TTC549 (cell line): ENCODE measurements around the gene ZNF669.
A peak's percentile ranks its signal among the peaks of the same experiment; 100 is the strongest.

Source experiments
- FAIRE-seq: peaks from 2 replicates; lab custom pipeline; 2012; peaks lifted over from hg19 to GRCh38; lab: Jason Lieb, UNC

Gene ZNF669

DNA sequence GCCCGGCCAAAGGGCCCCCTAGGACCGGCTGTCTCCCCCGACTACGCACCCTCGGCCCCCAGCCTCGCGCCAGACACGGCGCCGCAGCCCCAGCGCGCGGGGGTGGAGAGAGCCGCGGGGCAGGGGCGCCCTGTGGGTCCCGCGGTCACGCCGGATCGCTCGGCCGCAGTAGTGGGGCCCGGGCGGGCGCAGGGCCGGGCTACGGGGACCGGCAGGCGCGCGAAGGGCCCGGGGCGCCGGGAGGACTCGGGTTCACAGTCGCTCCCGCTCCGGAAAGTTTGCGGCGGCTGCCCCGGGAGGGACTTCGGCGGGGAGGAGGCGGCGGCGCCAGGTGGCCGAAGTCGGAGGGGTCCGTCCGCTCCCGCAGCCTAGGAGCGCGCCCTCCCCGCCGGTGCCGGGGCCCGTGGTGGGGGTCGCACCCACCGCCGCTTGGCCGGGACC is 7.1 kb upstream of the ZNF669 start:
- FAIRE-seq: no peak

DNA sequence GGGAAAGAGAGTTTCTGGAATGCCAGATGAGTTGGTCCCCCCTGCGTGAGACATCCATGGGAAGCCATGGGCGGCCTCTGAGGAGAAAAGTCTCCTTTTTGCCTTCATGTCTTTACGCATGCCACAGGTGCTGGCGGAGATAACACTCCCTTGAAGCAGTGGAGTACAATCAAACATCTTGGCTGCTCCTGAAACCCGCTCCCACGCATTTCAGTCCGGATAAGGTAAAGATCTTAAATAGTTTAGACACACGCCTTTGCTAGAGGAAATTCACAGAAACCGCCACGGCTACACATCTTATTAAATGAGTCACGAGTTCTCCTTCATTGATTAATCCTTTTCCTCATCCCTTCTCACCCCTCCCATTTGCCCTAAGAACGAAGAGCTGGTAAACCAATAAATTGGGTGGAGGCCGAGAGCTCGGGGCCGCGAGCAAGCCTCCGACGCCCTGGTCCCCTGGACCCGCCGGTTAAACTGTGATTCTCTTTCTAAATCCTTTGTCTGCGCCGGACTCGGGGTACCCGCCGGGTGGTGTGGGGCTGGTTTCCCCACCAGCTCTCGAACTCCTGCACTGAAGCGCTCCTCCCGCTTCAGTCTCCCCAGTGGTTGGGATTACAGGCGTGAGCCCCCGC is 6.6 kb upstream of the ZNF669 start:
- no peak for FAIRE-seq

DNA sequence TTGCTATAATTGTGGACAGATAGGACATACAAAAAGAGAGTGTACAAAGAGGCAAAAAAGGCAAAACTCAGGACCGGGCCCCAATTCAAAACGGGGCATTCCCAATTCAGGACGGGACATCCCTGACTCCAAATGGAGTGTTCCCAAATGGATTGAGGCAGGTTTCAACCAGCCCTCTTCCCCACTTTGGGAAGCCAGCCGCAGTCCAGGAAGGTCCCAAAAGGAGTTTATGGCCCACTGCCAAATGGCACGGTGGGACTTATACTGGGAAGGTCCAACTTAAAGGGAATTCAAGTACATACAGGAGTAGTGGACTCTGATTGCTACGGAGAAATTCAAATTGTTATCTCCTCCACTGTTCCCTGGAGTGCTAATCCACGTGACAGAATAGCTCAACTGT is 3.5 kb upstream of the ZNF669 start:
- FAIRE-seq: no peak

DNA sequence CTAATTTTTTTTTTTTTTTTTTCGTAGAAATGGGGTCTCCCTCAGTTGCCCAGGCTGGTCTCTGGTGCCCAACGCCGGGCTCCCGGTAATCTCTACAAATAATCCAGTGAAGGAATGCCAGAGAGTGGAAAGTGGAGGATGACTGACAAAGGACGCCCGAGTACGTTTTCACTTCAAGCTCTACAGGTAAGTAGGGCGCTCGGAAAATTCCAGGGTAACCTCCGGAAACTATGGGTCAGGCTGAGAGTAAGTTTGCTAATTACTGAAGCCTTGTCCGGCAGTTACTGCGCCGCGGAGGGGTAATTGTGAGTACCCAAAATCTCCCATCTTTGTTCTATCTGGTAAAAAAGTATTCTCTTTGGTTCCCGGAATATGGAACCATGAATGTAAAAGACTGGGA is 1.8 kb upstream of the ZNF669 start:
- no peak for FAIRE-seq

DNA sequence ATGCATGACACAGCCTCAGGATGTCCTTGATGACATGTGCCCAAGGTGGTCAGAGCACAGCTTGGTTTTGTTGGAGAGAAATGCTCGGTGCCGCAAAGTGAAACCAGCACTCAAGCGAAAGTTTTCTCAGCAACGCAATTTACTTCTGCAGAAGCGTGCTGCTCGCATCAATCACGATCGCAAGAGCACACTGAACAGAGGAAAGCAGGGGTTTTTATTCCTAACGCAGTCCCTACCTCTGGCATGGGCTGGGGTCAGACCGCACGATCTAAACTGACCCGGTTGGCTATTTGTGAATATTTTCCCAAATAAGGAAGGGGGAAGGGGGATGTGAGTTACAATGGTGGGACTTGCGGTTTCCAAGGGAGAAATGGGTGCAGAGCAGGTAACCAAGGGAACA is 809 bp upstream of the ZNF669 start:
- no peak for FAIRE-seq

DNA sequence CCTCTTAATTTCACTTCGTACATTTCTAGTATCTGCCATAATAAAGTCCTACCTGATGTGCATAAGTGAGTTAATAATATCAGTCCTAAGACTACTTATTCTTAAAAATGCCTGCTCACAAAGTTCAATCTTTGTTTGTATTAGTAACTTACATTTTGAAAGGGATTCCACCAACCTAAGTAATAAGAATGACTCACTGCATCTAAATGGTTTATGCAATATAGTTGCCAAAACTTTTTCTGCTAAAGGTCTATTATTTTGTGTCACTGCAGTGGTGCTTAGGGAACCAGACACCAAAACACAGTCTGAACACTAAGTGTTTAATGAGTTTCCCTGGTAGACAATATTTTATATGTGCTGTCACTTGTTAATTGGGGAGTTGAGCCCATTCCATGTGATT is 1.8 kb downstream of the ZNF669 start:
- FAIRE-seq: no peak

DNA sequence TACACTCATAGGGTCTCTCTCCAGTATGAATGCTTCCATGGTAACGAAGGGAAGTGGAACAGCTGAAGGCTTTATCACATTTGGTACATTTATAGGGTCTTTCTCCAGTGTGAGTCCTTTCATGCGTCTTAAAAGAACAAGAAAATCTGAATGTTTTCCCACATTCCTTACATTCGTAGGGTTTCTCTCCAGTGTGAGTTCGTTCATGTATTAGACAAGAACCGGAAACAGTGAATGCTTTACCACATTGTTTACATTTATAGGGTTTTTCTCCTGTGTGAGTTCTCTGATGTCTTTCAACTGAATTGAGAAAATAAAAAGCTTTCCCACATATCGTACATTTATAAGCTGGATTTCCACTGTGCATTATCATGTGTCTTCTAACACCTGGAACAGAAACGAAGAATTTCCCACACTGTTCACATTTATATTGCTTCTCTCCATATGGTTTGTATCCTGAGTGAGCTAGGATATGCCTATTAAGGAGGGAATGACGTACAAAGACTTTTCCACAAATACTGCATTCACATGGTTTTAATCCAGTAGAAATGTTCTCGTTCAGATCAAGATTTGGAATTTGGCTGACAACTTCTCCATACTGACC is 3.4 kb downstream of the ZNF669 start:
- no peak for FAIRE-seq

DNA sequence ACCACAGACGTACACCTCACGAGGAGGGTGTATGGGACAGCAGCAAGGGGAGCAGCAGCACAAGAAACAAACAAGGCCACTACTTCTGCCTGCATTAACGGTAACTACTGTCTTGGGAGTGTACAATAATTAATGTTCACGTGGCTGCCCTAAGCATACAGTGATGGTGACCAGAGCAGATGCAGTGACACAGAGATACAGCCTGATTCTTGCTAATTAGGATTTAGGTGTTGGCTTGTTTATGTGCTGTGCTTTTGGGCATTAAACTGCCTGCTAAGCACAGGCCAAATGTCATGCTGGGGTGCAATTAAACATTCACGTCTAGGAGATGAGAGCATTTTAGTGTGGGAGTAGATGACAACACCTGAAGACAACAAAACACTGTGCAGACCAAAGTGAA is 7.2 kb downstream of the ZNF669 start:
- no peak for FAIRE-seq

DNA sequence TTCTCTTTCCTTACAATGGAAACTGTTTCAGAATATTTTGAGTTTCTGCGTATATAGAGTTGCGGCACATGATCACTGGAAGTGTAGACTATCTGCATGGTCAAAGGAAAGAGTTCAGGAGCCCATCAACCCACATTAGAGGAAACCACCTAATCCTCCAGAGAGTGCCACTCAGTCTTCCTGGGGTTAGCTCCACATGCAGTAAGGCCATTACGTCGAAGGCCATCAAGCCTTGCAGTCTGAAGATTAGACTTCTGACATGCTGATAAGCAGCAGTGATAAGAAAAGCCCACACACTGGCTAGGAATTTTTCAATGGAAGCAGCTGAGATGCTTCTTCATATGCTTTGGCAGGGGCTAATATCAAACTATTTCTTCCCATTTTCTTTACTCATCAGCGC is 7.6 kb downstream of the ZNF669 start:
- no peak for FAIRE-seq

DNA sequence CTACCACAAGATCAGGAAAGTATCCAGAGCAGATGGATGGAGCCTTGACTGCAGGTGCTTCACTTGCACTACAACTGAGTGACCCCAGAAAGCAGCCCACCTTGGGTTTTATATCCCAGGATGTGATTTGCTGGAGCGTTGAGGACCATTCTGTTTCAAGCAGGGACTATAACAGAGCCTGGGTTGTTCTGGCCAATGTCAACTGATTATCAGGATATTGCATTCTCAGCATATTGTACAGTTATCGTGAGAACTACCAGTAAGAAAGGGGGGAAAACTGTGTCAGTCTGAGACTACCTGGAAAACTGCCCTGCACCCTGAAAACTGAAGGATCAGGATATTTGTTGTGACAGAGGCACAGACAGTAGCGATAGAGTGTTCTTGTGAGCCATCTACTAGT is 8.0 kb downstream of the ZNF669 start:
- FAIRE-seq: no peak

DNA sequence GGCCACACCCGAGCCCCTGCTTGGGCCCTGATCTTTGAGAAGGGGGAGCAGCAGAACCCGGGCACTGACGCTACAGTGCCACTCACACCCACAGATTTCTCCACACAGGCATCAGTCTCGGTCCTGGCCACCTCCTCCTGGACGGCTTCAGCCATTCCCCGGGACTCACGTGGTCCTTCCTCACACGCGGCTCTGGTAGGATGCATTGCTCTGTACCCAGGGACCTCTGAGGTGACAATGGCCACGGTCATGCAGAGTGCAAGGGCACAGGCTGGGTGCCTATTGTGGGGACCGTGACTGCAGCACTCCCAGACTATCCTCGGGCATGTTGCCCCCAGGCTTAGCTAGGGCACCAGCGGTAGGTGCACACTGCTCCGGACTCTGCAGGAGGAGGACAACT is 13.7 kb downstream of the ZNF669 start:
- no peak for FAIRE-seq

DNA sequence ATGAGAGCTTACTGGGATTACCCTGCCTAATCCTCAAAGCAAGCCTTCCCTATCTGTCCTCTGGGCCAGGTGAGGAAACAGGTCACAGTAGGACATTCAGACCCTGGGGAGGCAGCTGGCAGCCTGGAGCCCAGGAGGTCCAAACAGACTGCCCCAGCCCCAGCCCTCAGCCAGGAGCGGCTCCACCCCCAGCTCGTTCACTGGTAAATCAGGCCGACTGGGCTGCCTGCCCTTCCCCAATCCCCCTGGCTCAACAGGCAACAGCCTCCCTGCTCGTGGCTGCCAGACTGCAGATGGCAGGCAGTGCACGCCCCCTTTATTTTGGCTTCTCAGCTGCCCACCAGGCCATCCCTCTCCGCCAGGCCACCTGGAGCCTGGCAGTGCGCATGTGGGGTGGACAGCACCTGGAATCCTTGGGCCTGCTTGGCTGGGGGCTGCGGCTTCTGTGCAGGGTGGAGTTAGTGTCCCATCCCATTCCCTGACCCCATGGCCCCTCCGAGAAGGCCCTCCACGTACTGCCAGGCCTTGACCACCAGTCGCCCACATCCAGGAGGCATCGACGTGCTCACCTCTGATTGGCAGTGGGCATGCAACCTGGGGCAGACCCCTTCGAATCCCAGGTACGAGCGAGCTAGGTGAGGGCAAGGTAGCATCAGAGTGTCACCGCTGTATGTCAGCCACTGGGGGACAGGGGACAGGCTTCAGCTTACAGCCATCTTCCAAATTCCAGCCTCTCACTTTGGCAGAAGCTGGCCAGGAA is 14.4 kb downstream of the ZNF669 start:
- FAIRE-seq: no peak

DNA sequence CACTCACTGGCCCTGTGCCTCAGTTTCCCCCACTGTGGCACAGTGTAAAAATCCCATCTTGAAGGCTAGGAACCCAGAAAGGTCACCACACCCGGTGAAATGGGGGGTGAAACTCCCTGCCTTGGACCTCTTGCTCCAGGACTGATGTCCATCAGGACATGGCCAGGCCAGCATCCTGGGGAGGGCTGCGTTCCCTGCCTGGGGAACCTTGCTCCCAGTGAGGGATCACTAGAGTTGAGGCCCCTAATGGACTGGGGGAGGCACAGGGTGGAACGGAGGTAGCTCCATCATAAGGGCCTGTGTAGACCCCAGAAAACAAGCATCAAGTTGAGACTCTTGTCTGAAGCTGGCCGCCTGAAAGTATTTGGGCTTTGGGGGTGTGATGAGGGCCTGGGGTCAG is 15.2 kb downstream of the ZNF669 start:
- no peak for FAIRE-seq

DNA sequence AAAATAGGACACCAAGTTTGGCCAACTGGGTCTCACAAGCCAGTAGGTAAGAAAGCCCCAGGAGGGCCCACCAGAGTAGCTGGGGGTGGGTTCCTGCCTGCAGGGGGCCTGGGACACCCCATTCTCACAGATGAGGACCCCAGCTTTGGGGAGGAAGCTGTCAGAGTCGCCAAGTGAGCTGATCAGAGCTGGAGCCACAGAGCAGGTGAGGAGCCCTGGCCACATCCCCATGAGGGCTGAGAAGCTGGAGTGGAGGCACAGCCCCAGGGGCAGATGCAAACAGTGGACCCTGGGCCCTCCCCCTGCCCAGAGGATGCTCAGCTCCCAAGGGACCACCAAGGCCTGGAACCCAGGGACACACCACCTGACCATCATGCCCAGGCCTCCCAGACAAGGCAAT is 16.9 kb downstream of the ZNF669 start:
- FAIRE-seq: no peak

DNA sequence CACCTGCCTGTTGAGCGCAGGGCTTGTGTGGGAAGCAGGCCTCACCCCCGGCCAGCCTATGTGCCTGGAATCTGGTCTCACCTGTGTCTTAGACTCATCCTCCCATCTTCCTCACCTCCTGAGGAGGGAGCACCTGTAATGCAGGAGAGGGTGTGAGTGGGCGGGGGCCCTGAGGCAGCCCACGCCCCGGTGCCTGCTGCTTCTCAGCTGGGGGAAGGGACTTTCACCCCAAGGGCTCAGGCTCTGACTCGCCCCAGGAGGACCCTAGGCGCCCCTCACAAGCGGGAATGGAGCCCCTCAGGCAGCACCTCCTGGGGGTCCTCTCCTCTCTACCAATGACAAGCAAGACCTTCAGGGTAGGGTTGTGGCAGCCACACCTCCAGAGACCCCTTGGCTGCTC is 18.8 kb downstream of the ZNF669 start:
- FAIRE-seq: no peak

DNA sequence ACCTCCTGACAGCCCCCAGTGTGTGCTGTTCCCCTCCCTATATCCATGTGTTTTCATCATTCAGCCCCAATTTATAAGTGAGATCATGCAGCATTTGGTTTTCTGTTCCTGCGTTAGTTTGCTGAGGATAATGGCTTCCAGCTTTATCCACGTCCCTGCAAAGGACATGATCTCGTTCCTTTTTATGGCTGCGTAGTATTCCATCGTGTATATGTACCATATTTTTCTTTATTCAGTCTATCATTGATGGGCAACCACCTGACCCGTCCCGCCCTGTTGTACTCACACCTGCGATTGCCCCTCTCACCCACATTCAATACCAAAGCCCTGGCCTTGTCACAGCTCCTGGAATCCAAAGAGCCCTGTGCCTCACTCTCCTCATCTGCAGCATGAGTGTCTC is 19.4 kb downstream of the ZNF669 start:
- no peak for FAIRE-seq

DNA sequence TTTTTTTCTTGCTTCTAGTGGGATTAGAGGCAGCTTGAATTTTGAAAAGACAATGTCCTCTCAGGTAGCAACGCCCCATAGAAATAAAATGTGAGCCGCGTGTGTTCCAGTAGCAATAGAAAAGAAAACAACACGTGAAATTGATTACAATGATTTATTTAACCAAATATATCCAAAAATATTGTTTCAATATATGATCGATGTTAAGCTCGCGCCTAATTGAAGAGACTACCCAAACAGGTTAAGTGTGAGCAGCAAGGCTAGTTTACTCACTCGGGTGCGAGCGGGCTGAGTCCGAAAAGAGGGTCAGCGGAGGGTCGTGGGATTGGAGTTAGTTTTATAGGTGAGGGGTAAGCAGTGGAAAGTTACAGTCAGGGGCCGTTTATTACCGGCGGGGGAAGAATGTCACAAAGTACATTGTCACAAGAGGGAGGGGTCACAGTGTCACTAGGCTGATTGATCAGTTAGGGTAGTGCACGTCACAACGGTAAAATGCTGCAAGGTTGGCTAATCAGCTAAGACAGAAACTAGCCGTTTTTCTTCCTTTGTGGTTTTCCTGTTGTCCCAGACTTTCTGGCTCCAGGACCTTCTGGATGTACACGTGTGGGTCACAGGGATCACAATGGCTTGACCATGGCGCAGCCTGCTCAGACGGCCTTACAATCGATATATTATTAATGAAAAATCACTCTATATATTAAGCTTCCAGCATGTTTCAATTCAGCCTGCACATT is 24.8 kb downstream of the ZNF669 start:
- FAIRE-seq: no peak

DNA sequence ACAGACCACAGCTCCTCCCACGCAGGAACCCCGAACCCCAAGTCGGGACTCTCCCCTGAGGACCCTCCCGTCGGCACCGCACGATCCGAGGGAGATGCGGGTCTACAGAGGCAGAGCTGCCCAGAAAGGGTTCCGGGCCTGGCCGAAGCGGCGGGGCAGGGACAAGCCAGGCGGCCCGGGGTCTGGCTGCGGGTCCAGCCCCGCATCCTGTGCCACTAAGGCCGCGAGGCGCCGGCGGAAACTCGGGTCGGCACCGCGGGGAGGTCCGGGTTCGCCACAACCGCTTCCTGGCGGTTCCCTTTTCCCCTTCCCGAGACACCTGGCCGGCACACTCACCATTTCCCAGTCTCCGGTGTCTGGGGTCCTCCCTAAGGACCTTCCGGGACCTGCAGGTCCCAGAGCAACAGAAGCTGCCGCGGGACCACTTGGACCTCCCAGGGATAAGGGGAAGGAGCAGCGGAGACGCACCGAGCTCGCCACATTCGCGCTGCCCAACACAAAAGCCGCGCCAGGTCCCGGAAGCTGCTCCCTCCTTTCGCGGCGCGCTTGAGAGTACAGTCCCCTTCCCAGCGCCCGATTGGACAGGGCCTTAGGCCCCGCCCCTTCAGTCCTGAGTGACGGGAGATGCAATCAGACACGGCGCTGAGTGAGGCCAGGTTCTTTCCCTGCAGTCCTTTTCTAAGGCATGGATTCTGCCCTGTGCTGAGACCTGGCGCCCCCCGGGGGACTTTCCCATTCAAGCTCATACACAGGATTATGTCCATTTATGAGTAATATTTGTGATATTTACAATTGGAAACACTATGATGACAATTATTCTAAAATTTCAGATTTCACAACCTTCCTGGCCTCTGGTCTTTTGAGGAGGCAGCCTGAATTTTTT is 25.7 kb downstream of the ZNF669 start, which contains the start of gene ZNF670:
Gene ZNF670 (minus strand): TSS at position 554 of the 883 bp plus-strand sequence. CDS start 215 bp downstream, at position 339.
- FAIRE-seq: peak; percentile 93

DNA sequence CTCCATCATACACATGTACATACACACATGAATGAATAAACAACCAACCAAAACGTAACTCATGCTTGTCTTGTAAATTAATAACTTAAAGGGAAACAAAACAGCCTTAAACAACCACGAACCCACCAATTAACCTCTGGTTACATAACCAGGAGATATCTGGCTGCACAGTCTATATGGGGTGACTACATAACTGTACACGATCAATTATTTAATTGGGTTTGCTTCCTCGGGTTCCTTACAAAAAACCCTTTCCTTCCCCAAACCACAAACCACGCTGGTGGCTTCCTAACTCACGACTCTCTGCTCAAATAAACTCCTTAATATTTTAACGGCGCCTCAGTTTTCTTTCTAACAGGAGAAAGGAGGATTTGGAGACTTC is 26.3 kb downstream of the ZNF669 start:
- no peak for FAIRE-seq

DNA sequence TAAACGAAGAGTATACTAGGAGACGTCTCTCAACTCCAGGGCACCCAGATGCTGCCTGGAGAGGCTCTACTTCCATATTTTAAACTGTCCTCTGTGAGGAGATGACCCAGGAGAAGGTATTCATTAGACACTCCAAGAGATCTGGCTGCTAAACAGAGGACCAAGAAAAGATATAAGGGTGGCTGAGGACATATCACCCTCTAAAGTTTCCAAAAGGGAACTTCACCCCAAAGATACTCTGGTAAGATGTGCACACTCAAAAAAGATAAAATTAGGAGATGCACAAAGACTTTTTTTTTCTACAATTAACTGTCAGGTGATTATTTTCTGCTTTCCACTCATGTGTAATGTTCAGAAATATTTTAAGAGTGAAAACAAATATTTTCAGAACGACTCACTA is 26.9 kb downstream of the ZNF669 start:
- peak; percentile 34 for FAIRE-seq

DNA sequence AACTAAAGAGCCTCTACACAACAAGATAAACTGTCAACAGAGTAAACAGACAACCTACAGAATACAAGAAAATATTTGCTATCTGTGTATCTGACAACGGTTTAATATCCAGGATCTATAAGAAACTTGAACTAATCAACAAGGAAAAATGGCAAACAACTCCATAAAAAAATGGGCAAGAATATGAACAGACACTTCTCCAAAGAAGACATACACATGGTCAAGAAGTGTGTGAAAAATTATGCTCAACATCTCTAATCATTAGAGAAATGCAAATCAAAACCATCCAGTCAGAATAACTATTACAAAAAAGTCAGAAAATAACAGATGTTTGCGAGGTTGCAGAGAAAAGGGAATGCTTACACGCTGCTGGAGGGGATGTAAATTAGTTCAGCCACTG is 33.5 kb downstream of the ZNF669 start:
- FAIRE-seq: peak; percentile 56

DNA sequence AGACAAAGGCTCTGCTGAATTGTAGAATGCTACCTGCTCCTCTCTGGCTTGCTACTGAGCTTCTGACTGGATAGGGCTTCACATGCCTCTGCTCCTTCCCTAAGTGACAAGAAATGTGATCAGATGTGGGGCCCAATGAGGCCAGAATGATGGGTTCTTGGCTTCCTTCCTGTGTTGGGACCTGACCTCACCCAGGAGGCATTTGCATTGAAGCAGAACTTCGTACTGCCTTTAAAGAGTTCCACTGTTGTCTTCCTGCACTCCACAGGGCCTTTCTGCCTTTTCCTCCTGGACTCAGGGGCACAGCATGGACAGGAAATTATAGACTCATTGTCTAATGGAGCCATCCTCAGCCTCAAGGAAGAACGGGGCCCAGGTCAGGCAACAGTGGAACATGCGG is 39.9 kb downstream of the ZNF669 start:
- FAIRE-seq: no peak
